HG02970 (cell line): ENCODE data around the gene EXOC7.
"Not testable (repeated sequence)": the region's sequence is repeated elsewhere in the genome, so short reads cannot be mapped to it uniquely, and the experiment has no call there.

Experiments
- ATAC-seq: cut with Tn5 transposase; IDR thresholded peaks from one replicate; pipeline ENCODE4 v1.9.1; 2021; ENCODE audit warnings: mild to moderate bottlenecking, moderate library complexity, moderate number of reproducible peaks; ENCODE audit not compliant: unreplicated experiment, low FRiP score

EXOC7 gene

GRCh38 chr17:76049836-76050537 lies 53.6 kb downstream of the EXOC7 start:
- ATAC-seq = no peak

- ATAC-seq = no peak
These were observed 54.3 kb downstream of the EXOC7 start for GRCh38 chr17:76049239-76049638.

- no peak for ATAC-seq
These were observed 54.9 kb downstream of the EXOC7 start for GRCh38 chr17:76048711-76049110.

GRCh38 chr17:76048025-76048605 lies 55.5 kb downstream of the EXOC7 start:
- ATAC-seq = no peak

- ATAC-seq = no peak
These were observed 57.5 kb downstream of the EXOC7 start for GRCh38 chr17:76046064-76046463.

- ATAC-seq = not testable (repeated sequence)
These were observed 59.0 kb downstream of the EXOC7 start for GRCh38 chr17:76044475-76045007.

GRCh38 chr17:76042868-76043267 lies 60.7 kb downstream of the EXOC7 start:
- ATAC-seq = not testable (repeated sequence)

- no peak for ATAC-seq
These were observed 63.2 kb downstream of the EXOC7 start for GRCh38 chr17:76040376-76040775.

- no peak for ATAC-seq
These were observed 64.5 kb downstream of the EXOC7 start for GRCh38 chr17:76039121-76039520.

- no peak for ATAC-seq
These were observed 65.5 kb downstream of the EXOC7 start for GRCh38 chr17:76038050-76038449.

GRCh38 chr17:76036497-76037261 lies 66.9 kb downstream of the EXOC7 start:
- no peak for ATAC-seq

GRCh38 chr17:76034428-76035350 lies 68.9 kb downstream of the EXOC7 start:
- ATAC-seq = no peak

- no peak for ATAC-seq
These were observed 70.4 kb downstream of the EXOC7 start for GRCh38 chr17:76033139-76033538.

GRCh38 chr17:76032780-76033108 lies 70.8 kb downstream of the EXOC7 start:
- ATAC-seq = no peak

- ATAC-seq = no peak
These were observed 71.4 kb downstream of the EXOC7 start for GRCh38 chr17:76032073-76032779.
